GM06990 (cell line): Measurements from ENCODE around the gene TWIST2.

Experiments
- DNase-seq: peaks from one replicate; pipeline ENCODE4 v3.0.0-alpha.2; 2011; ENCODE audit not compliant: insufficient read length; ENCODE audit errors: extremely low read depth
- H3K27me3 ChIP-seq: replicated peaks from 2 replicates; pipeline ENCODE4 v1.6.0; 2011; ENCODE audit warnings: low read length; ENCODE audit not compliant: control insufficient read depth, insufficient read depth
- H3K36me3 ChIP-seq: 2 replicates; pipeline ENCODE4 v1.5.1; 2011; ENCODE audit warnings: low read length; ENCODE audit not compliant: control insufficient read depth, insufficient read depth
- H3K4me3 ChIP-seq: replicated peaks from 2 replicates; pipeline ENCODE4 v1.5.1; 2011; ENCODE audit warnings: low read depth, mild to moderate bottlenecking, control low read depth, low read length
- CTCF ChIP-seq: IDR thresholded peaks from 2 replicates; pipeline ENCODE4 v1.5.1; 2011; ENCODE audit warnings: low read length, control low read depth, mild to moderate bottlenecking, inconsistent platforms; ENCODE audit not compliant: insufficient read depth, poor library complexity, severe bottlenecking

Gene TWIST2

GRCh38 chr2:238920053-238920452, 72.2 kb downstream of the TWIST2 start:
- Histone ChIP-seq H3K36me3 (no peaks in the 10 kb centered on the region), H3K4me3 (no peak overlapping the region), H3K27me3 (no peaks in the 10 kb centered on the region; the same call in 1 of the 2 replicates)
- DNase-seq, result no peak
- TF ChIP-seq CTCF, result no peak

- no peak for TF ChIP-seq CTCF
- no peaks in the 10 kb centered on the region; the same call in 1 of the 2 replicates for H3K27me3 ChIP-seq
- H3K4me3 ChIP-seq, result no peak overlapping the region
- no peaks in the 10 kb centered on the region for H3K36me3 ChIP-seq
- no peak for DNase-seq
Measured at GRCh38 chr2:238920601-238921001, 72.7 kb downstream of the TWIST2 start.

- Histone ChIP-seq H3K4me3 (no peak overlapping the region), H3K36me3 (no peaks in the 10 kb centered on the region), H3K27me3 (no peaks in the 10 kb centered on the region; the same call in 1 of the 2 replicates)
- TF ChIP-seq CTCF, result no peak
- DNase-seq, result no peak
Measured at GRCh38 chr2:238921259-238921658, 73.4 kb downstream of the TWIST2 start.

GRCh38 chr2:238921681-238922319, 73.9 kb downstream of the TWIST2 start:
- H3K27me3 ChIP-seq, result no peaks in the 10 kb centered on the region; the same call in 1 of the 2 replicates
- TF ChIP-seq CTCF, result no peak
- H3K4me3 ChIP-seq, result no peak overlapping the region
- no peaks in the 10 kb centered on the region for H3K36me3 ChIP-seq
- DNase-seq, result no peak

GRCh38 chr2:238922435-238922834, 74.5 kb downstream of the TWIST2 start:
- no peaks in the 10 kb centered on the region for H3K36me3 ChIP-seq
- no peak overlapping the region for H3K4me3 ChIP-seq
- no peak for DNase-seq
- no peaks in the 10 kb centered on the region; the same call in 1 of the 2 replicates for H3K27me3 ChIP-seq
- TF ChIP-seq CTCF, result no peak

- H3K27me3 ChIP-seq, result no peaks in the 10 kb centered on the region; the same call in 1 of the 2 replicates
- no peak for TF ChIP-seq CTCF
- H3K4me3 ChIP-seq, result no peak overlapping the region
- no peak for DNase-seq
- no peaks in the 10 kb centered on the region for H3K36me3 ChIP-seq
Measured at GRCh38 chr2:238924032-238924431, 76.1 kb downstream of the TWIST2 start.
